Posterior vena cava (tissue), 2 donors: Measurements from ENCODE around the gene OPN3. TPM values are rescaled to one million over a fixed set of nuclear protein-coding genes. Genes with fewer than 3 reads are reported as not detected.

Experiments used
- DNase-seq: peaks from one replicate; pipeline ENCODE4 v3.0.0-alpha.2; 2020; ENCODE audit warnings: low spot score
- intact Hi-C, 2 donors: fragments of 100-400 bp; cut with DNase I; formaldehyde crosslinking; loops; one replicate each; pipeline versions ENCODE4 v1.14.1 to v1.14.2; 2022 to 2023
- total RNA-seq, 2 donors: library from RNA; stranded (reverse); fragmentation: NEBNext Ultra II Directional; extraction: Animal tissue kit (Norgen Biotek cat#: 25700); gene quantifications; one replicate each; pipeline ENCODE4 v1.2.1, GENCODE V29; 2021
- donor health status: DM: yes; HTN: yes; CAD: no.
- donor health status: DM: yes; HTN: yes; CAD: no.

Gene OPN3
- total RNA-seq, 2 donors from 2014 or later, result 4.0 to 4.1 TPM

DNA sequence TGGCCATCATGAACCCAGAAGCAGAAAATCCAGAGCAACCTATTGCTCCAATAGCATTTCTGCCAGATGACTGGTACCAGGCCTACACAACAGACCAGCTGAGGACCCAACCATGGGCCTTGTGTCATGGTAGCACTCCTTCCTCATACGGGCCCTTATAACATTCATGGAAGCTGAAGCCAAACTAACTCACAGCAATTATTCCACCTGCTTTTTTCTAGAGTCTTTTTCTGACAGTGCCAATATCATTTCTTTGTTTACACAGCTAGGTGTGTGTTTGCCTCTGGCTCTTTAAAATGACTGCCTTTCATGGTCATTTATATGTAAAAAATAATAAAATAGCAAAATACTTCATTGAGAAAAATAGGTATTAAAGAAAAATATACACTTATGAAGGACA is 8.0 kb upstream of the OPN3 start:
- intact Hi-C loops, result no loop called here

DNA sequence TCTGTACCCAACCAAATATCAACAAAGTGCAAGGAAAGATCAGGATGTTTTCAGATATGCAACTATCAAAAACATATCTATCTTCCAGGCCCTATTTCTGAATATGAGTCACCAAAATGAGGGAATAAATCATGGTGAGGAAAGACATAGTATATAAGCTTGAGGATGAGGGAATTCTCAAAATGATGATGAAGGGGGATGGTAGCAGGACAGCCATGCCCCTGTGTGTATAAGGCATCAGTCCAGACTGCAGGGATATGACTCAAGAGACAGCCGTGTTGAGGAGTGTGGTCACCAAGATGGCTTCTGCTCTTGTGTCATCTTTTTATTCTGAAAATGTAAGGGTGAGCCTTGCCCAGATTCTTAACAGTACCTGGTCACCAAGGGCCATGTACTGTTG is 7.5 kb upstream of the OPN3 start:
- intact Hi-C loops, result no loop called here
- DNase-seq, result no peak

More for the DNA sequence above, 8.0 kb upstream of the OPN3 start:
- no peak for DNase-seq

- DNase-seq, result no peak
- intact Hi-C loops, result no loop called here
Measured at GRCh38 chr1:241646201-241646600, 6.0 kb upstream of the OPN3 start.

DNA sequence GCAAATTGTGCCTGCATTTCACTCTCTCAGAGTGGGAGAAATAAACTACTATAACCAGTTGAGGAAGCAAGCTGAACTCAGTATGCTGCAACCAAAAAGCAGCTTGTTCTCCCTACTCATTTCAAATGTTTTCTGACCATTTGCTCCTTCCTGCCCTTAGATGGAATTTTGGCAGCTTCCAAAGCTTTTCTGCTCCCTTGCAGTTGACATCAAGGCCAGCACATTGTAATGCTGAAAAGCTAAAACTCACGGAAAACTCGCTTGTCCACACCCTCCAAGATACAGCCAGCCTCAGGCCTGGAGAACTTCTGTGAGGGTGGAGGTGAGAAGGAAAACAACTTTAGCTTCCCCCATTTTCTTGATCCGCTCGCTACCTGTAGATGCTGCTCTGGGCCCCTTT is 5.0 kb upstream of the OPN3 start:
- no peak for DNase-seq

GRCh38 chr1:241644259-241644658 is 4.1 kb upstream of the OPN3 start:
- DNase-seq, result no peak
- intact Hi-C loops, result no loop called here

More for the DNA sequence above, 5.0 kb upstream of the OPN3 start:
- intact Hi-C loops, result no loop called here

- intact Hi-C loops, result no loop called here
- DNase-seq, result no peak
Measured at GRCh38 chr1:241642593-241642944, 2.4 kb upstream of the OPN3 start.

- intact Hi-C loops, result no loop called here
- no peak for DNase-seq
Measured at GRCh38 chr1:241641773-241642592, 1.8 kb upstream of the OPN3 start.

DNA sequence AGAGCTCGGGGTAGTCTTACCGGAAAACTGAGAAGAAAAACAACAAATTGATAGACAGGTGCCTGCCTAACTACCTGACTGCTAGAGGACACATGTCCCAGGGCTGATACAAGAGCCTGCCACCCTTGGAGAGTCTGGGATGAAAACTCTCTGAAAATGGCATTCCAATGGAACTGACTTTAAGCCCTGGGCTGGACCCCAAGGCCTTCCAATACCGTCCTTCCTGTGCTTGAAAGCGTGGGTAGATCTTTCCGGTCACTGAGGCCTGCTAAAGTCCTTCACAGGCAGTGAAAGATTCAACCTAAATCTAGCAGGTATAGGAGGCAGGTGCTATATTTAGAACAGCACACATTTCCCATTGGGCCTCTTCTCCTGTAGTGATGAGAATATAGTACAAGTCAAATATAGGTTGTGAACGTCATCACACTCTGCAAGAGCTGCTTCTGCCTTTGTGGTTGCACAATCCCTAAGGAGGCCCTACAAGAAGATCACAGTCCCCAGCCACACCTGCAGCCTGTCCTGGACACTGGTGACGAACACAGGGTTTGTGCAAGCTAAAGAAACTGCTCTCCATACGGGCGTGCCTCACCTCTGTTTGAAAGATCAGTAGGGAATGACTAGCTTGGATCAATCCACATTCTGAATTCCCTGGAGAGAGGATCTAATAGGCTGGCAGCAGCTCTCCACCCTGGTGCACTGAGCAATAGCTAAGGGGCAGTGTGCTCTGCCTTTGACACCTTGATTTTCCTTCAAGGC is 876 bp upstream of the OPN3 start:
- no peak for DNase-seq
- intact Hi-C loops, result no loop called here

- peak; percentile 83 for DNase-seq
- intact Hi-C loops, result no loop called here
Measured at GRCh38 chr1:241639623-241640148, 483 bp downstream of the OPN3 start.

DNA sequence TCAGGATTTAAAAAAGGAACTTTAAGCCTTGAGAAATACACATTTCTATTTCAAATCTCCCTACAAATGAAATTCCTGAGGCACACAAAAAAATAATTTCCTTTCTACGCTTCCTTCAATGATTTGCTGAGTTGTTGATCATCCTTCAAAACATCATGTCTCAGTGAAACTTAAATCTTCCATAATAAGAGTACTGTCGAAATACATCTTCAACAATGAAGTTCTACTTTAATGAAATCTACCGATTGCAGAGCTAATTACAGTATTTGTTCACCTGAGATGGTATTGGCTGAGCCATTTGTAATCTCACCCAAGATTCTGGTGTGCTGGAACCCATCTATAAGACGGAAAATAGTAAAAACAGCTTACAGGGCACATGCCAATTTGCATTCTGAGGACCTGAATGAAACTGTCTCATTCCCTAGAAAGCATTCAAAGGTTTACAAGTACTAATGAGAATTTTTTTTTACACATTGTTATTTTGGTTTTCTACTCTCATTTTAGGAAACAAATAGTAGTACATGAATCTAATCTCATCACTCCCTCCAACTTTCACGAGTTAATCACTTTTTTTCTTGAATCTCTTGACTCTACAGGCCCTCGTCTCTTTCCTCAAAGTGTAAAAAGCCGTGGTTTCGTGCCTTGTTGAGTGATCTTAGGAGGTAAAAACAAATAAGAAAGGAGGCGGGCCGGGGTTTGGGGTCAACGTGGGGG is 1.1 kb downstream of the OPN3 start:
- intact Hi-C loops, result no loop called here

DNA sequence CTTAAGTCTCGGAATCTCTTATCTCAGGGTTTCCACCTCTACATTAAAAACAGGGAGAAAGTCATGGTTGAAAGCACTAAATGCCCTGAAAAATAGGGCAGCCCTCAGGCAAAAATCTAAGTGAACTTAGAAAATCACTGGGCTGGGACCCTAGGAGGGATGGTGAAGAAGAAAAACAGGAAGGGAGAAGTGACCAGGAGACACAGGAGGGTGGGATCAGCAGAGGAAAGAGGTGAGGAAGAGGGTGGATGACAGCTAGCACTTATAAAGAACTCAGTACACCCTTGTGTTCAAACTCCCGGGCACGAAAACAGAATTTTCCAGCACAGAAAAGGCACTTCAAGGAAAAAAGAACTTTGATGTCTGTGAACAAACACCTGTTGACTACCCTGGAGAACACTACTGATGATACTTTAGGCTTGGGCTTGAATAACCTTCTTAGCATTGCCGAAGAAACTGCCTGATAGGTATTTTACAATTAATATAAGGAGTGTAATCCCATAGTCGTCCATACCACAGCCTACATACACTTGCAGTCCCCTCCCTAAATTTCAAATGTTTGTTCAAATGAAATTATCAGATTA is 2.0 kb downstream of the OPN3 start:
- no peak for DNase-seq
- intact Hi-C loops, result no loop called here

More for the DNA sequence above, 1.1 kb downstream of the OPN3 start:
- DNase-seq, result no peak

- intact Hi-C loops, result no loop called here
- DNase-seq, result no peak
Measured at GRCh38 chr1:241637604-241638003, 2.6 kb downstream of the OPN3 start.

DNA sequence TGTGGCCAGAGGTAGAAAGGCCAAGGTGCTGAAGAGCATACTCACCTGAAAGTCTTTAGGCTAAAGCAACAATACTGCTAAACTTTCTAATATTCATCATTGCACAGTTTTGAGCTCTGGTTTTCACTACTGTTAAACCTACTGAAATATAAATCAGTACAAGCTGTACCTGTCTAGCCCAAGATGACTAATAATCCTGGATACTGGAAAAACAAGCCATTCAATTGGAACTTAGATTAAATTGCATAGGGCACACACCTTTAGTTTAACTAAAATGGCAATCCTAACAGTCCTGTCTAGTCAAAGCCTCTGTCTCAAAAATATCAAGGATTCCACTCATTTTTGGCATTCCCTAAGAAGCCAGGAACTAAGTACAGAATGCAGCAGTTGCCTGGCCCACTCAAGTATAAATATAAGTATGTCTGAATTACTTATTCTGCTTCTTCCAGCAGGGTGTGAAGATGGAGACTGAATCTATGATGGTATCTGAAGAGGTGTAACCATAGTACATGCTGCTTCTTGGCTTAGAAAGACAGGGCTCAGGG is 3.1 kb downstream of the OPN3 start:
- no peak for DNase-seq
- intact Hi-C loops, result no loop called here

DNA sequence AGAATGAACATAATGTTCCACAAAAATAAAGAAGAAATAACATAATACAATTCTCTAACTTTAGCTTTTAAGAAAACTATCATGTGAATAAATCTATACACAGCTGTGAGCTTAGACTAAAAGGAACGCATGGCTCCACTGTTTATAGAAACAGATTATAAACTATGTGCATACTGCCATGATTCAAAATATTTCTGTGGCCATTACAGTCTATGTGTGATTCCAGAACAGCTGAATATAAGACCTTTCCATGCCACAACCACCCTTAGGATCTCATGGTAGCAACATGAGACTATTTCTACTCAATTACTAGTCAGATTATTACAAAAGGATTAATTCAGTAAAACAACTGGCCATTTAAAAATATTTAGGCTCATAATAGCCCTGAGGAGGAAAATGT is 3.9 kb downstream of the OPN3 start:
- intact Hi-C loops, result no loop called here
- no peak for DNase-seq

GRCh38 chr1:241635556-241636152 is 4.5 kb downstream of the OPN3 start:
- intact Hi-C loops, result no loop called here
- DNase-seq, result no peak

DNA sequence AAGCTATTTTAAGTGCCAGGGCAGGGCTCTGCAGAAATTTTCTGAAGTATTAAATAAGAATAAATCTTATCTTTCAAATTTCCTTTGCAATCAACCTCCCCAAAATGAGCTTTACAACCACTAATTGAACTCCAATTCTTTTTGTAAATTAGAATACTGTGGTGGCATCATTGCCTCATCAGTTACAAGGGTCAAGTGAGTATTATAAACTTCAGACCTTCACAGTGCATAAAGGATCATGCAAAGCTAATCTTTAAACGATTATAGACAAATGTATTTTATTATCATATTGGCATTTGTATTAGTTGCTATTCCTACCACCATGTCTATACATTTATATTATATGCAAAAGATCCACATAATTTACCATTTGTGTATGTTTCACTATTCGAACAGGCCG is 7.2 kb downstream of the OPN3 start:
- intact Hi-C loops, result no loop called here
- no peak for DNase-seq

GRCh38 chr1:241631674-241632073 is 8.5 kb downstream of the OPN3 start:
- DNase-seq, result no peak
- intact Hi-C loops, result no loop called here

GRCh38 chr1:241630899-241631298 is 9.3 kb downstream of the OPN3 start:
- no peak for DNase-seq
- intact Hi-C loops, result no loop called here

GRCh38 chr1:241630476-241630875 is 9.7 kb downstream of the OPN3 start:
- no peak for DNase-seq
- intact Hi-C loops, result no loop called here
